ENCODE measurements around the gene ROBO1. TPM values are rescaled to one million over a fixed set of nuclear protein-coding genes. Genes with fewer than 3 reads are reported as not detected.

The ROBO1 gene
- total RNA-seq, 1 donor from 2014 or later = 182 TPM

- Mint-ChIP-seq H3K27me3 (no peaks in the 10 kb centered on the region), H3K36me3 (peaks cover 34% of the 10 kb centered on the region), H3K4me1 (ENCODE audit: unreplicated experiment) (peaks cover 8% of the 10 kb centered on the region), H3K9me3 (no peaks in the 10 kb centered on the region), H3K27ac (no peak overlapping the region), H3K4me3 (no peak overlapping the region)
- TF ChIP-seq CTCF (conservative IDR thresholded peaks at IDR 0.05) = no peak
- no peak for DNase-seq (ENCODE audit: extremely low spot score, unreplicated experiment)
Measured at GRCh38 chr3:78629544-78629943, 1138.3 kb downstream of the ROBO1 start.

- H3K36me3 Mint-ChIP-seq = peaks cover 11% of the 10 kb centered on the region
- H3K4me3 Mint-ChIP-seq = no peak overlapping the region
- no peak for TF ChIP-seq CTCF (conservative IDR thresholded peaks at IDR 0.05)
- DNase-seq (ENCODE audit: extremely low spot score, unreplicated experiment) = no peak
- no peak overlapping the region for H3K27ac Mint-ChIP-seq
- no peaks in the 10 kb centered on the region for H3K9me3 Mint-ChIP-seq
- no peaks in the 10 kb centered on the region for H3K4me1 Mint-ChIP-seq (ENCODE audit: unreplicated experiment)
- no peaks in the 10 kb centered on the region for H3K27me3 Mint-ChIP-seq
Measured at GRCh38 chr3:78621061-78621716, 1146.6 kb downstream of the ROBO1 start.

GRCh38 chr3:78614486-78614885 lies 1153.3 kb downstream of the ROBO1 start:
- Mint-ChIP-seq H3K9me3 (no peaks in the 10 kb centered on the region), H3K4me1 (ENCODE audit: unreplicated experiment) (peaks cover 4% of the 10 kb centered on the region), H3K4me3 (no peak overlapping the region), H3K27me3 (no peaks in the 10 kb centered on the region), H3K27ac (no peak overlapping the region), H3K36me3 (peaks cover 29% of the 10 kb centered on the region)
- no peak for DNase-seq (ENCODE audit: extremely low spot score, unreplicated experiment)
- TF ChIP-seq CTCF (conservative IDR thresholded peaks at IDR 0.05) = no peak

- Mint-ChIP-seq H3K36me3 (peaks cover 25% of the 10 kb centered on the region), H3K27ac (no peak overlapping the region), H3K27me3 (no peaks in the 10 kb centered on the region), H3K9me3 (no peaks in the 10 kb centered on the region), H3K4me1 (ENCODE audit: unreplicated experiment) (peaks cover 4% of the 10 kb centered on the region), H3K4me3 (no peak overlapping the region)
- DNase-seq (ENCODE audit: extremely low spot score, unreplicated experiment) = no peak
- TF ChIP-seq CTCF (conservative IDR thresholded peaks at IDR 0.05) = no peak
Measured at GRCh38 chr3:78613421-78613879, 1154.3 kb downstream of the ROBO1 start.

- no peak for DNase-seq (ENCODE audit: extremely low spot score, unreplicated experiment)
- Mint-ChIP-seq H3K27ac (no peak overlapping the region), H3K9me3 (no peaks in the 10 kb centered on the region), H3K36me3 (peaks cover 30% of the 10 kb centered on the region), H3K27me3 (no peaks in the 10 kb centered on the region), H3K4me1 (ENCODE audit: unreplicated experiment) (peaks cover 4% of the 10 kb centered on the region), H3K4me3 (no peak overlapping the region)
- no peak for TF ChIP-seq CTCF (conservative IDR thresholded peaks at IDR 0.05)
Measured at GRCh38 chr3:78611278-78611677, 1156.5 kb downstream of the ROBO1 start.
